GM12873 (cell line): Measurements from ENCODE around the gene ANKS1A.

Experiments
- TF ChIP-seq, protein P1 (sequence below): IDR thresholded peaks from 2 replicates; pipeline ENCODE4 v1.5.1; 2012; ENCODE audit warnings: low read depth, mild to moderate bottlenecking, moderate library complexity, low read length, control low read depth; ENCODE audit not compliant: insufficient read depth; ENCODE audit errors: missing control alignments

ANKS1A gene

DNA sequence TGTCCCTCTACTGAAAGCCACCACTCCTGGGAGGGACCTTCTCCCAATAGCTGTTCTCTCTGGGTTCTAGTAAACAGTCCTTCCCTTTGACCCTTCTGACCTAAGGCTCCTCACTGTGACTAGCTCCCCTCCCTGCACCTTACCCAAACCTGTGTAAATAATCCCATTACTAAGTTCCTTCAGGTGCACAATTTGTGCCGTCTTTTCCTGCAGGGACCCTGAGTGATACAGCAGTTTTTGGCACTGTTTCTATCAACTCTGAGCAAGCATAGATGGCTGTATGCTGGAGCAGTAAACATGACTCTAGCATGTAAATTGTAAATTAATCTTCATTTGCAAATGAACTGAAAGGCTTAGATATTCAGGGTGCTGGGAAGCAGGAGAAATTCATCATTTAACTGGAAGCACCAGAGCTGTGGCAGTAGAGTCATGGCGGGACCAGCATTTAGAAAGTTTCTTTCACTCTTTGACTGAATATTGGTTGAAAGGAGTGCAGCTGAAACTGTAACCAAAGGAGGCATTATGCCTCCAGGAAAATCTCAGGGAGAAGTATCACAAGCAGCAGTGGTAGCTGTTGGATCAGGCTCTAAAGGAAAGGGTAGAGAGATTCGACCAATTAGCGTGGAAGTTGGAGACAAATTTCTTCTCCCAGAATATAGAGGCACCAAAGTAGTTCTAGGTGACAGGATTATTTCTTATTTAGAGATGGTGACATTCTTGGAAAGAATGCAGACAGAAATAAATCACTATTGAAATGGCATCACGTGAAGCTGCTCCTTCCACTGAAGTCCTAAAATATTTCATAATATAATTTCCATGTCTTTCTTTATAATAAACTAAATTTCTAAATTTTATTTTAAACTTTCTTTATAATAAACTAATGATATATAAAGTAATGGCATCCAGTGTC, 134.3 kb downstream of the ANKS1A start:
- TF ChIP-seq, protein P1, sequence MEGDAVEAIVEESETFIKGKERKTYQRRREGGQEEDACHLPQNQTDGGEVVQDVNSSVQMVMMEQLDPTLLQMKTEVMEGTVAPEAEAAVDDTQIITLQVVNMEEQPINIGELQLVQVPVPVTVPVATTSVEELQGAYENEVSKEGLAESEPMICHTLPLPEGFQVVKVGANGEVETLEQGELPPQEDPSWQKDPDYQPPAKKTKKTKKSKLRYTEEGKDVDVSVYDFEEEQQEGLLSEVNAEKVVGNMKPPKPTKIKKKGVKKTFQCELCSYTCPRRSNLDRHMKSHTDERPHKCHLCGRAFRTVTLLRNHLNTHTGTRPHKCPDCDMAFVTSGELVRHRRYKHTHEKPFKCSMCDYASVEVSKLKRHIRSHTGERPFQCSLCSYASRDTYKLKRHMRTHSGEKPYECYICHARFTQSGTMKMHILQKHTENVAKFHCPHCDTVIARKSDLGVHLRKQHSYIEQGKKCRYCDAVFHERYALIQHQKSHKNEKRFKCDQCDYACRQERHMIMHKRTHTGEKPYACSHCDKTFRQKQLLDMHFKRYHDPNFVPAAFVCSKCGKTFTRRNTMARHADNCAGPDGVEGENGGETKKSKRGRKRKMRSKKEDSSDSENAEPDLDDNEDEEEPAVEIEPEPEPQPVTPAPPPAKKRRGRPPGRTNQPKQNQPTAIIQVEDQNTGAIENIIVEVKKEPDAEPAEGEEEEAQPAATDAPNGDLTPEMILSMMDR = no peak

DNA sequence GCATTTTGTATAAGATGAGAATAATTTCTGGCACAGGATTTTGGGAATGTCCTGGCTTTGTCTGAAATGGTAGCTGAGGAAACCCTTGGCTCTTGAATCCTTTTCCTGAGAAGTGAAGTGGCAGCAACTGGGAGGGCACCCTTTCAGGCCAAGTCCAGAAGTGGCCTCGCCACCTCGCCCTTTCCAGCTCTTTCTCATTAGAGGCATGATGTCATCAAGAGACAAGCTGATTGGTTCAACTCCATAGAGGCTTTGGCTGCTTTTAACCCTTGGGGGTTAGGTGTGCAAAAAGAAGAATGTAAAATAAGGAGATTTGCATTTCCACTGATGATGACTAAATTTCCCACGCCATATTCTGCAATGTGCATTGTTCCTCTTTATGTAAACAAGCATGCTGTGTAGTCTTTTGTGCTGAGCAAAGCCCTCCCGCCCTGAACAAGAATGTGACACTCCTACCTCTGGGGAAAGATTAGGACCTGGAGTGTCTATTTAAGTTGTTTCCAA, 135.5 kb downstream of the ANKS1A start:
- TF ChIP-seq, protein P1 = no peak

DNA sequence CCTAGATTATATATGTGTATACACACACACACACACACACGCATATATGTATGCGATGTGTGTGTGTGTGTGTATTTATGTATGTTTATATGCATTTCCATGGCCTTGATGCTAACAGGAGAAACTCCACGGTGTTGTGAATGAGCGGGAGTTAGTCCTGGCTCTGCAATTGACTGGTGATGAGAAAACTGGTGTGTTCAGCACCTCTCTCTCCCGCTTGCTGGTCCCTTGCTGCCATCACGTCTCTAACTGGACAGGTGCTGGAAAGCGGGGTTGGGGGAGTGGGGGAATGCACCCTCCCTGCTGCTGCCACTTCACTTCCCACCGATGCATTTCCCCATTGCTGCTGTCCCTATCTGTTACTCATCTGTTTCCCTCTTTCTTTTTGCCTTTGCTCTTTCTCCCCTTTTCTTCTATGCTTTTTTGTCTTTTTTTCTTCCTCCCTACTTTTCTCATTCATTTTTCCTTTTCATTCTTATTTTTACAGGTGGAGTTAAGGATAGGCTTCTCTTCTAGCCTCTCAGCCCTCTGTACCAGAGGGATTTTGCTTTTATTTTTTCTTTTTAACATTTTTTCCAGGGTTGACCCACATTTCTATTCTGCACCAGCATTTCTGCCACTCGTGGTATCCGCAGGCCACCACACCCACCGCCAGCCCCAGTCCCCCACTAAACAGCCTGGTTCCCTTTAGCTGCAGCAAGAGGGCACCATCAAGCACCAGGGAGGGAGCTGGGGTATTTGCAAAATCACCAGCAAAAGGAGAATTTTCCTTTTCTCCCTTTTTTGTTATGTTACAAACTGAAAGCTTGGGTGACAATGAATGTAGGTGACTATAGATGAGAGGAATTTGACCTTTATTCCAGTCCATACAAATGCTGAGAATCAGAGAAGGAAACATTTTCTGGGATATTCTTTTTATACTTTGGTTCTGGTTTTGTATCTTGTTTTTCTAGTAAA, 136.5 kb downstream of the ANKS1A start:
- TF ChIP-seq, protein P1 = no peak

DNA sequence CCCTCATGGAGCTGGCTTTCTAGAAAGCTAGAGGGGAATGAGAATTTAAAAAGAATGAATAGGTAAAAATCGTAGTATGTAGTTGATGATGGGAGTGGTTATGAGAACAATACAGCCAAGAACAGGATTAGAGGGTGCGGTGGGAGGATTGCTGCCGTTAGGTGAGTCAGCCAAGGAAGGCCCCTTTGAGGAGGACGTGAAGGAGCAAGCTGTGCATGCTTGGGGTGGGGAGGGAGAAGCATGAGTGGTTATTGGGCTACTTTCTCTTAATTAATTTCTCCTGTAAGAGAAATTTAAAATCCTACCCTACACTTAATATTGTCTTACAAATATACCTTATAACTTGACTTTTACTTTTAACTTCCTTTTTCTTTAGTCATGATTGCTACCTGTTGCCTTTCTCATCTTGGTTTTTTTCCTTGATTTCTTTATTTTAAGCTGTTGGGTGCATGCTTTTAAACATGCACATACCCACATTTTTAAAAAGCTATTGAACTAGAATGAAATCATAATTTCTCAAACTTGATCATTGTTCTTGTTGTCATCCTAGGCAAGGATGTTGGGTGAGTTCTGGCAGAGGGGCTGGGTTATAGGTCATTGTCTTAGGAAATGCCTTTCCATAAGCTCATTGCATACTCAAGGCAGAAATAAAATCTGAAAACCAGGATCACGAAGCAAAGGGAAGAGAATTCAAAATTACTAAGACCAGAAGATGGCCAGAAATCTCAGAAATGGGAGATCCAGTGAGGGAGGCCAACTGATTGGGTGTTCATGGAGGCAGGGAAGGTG, 137.6 kb downstream of the ANKS1A start:
- TF ChIP-seq, protein P1 = no peak

DNA sequence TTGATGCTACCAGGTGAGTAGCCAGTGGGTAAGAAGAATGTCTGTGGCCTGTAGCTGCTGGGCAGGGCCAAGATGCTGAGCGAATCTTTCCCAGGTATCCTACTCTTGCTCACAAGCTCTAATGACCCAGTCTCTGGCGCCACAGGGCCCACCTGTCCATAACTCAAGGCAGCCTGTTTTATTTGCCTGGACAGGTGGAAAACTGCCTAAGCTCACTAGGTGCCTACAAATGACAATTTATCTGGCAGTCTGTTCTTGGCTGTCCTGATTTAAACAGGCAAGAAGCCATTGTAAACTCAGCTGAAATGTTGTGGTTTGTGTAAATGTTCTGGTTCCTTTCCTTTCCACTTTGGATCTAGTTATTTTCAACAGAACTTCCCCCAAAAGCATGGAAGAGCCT, 138.8 kb downstream of the ANKS1A start:
- TF ChIP-seq, protein P1 = no peak

DNA sequence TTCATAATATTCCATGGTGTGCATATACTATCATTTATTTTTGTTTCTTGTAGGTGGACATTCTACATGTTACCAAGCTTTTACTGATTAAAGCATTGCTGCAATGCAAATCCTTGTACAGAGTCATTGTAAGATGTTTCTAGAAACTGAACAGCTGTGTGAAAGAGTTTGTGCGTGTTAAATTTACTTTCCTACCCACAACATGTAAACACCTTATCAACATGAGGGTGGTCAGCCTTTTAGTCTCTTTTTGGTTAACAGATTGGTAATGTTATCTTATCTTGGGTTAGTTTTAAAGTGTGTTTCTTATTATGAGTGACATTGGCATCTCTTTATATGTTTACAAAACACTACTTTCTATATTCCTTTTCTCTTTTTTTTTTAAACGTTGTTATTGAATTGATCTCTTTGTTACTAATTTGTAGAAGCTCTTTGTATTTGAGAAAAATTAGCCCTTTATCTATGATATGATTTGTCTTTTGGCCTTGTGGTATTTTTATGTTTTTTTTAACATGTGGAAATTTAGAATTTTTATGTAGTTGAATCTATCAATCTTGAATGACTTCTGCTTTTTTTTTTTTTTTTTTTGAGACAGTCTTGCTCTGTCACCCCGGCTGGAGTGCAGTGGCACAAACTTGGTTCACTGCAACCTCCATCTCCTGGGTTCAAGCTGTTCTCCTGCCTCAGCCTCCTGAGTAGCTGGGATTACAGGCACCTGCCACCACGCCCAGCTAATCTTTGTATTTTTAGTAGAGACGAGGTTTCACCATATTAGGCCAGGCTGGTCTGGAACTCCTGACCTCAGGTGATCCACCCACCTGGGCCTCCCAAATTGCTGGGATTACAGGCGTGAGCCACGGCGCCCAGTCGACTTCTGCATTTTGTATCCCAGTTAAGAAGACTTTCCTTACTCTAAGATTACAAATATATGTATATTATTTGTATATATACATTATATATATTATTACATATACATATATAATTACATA, 140.0 kb downstream of the ANKS1A start:
- TF ChIP-seq, protein P1 = no peak
